GM18519 (cell line): ENCODE measurements around the gene GLIS2.

Experiments used
- ATAC-seq: cut with Tn5 transposase; IDR thresholded peaks from one replicate; pipeline ENCODE4 v1.9.1; 2021; ENCODE audit warnings: mild to moderate bottlenecking, moderate library complexity; ENCODE audit not compliant: unreplicated experiment, low FRiP score

GLIS2 gene

GRCh38 chr16:4380119-4381063 lies 64.5 kb downstream of the GLIS2 start:
- no peak for ATAC-seq

GRCh38 chr16:4381072-4381934 lies 65.4 kb downstream of the GLIS2 start:
- no peak for ATAC-seq

- no peak for ATAC-seq
Observed at GRCh38 chr16:4381935-4382794, 66.3 kb downstream of the GLIS2 start.

GRCh38 chr16:4382795-4383357 lies 67.0 kb downstream of the GLIS2 start:
- ATAC-seq: no peak

GRCh38 chr16:4383591-4384444 lies 68.0 kb downstream of the GLIS2 start:
- no peak for ATAC-seq

GRCh38 chr16:4384509-4384942 lies 68.7 kb downstream of the GLIS2 start:
- ATAC-seq: no peak

- ATAC-seq: no peak
Observed at GRCh38 chr16:4385066-4385788, 69.4 kb downstream of the GLIS2 start.

- ATAC-seq: no peak
Observed at GRCh38 chr16:4385789-4386450, 70.1 kb downstream of the GLIS2 start.

- ATAC-seq: no peak
Observed at GRCh38 chr16:4386451-4386805, 70.6 kb downstream of the GLIS2 start.

GRCh38 chr16:4386951-4387565 lies 71.2 kb downstream of the GLIS2 start:
- ATAC-seq: no peak

- no peak for ATAC-seq
Observed at GRCh38 chr16:4387781-4388180, 71.9 kb downstream of the GLIS2 start.

- ATAC-seq: no peak
Observed at GRCh38 chr16:4388271-4389021, 72.6 kb downstream of the GLIS2 start.
